Lower leg skin (tissue), 4 donors: Measurements from ENCODE around the gene LLGL1. TPM values are rescaled to one million over a fixed set of nuclear protein-coding genes. Genes with fewer than 3 reads are reported as not detected.
A peak's percentile ranks its signal among the peaks of the same experiment; 100 is the strongest.
"Not testable (repeated sequence)": the region's sequence is repeated elsewhere in the genome, so short reads cannot be mapped to it uniquely, and the experiment has no call there.

ENCODE experiments used
- DNase-seq, 2 donors: peaks; one replicate each; pipeline ENCODE4 v3.0.0-alpha.2; 2019; ENCODE audit warnings: low spot score in 2 of 2
- H3K4me3 ChIP-seq: fragments of 200-600 bp; sonication (generic); 2 replicates; pipeline ENCODE4 v1.5.1; 2017; ENCODE audit warnings: mild to moderate bottlenecking, low read depth; ENCODE audit not compliant: poor library complexity, severe bottlenecking
- POLR2A ChIP-seq, 2 donors: fragments of 450-650 bp; IDR thresholded peaks; one replicate each; pipeline ENCODE4 v1.6.1; 2016 to 2017; ENCODE audit warnings: antibody characterized with exemption in 2 of 2, mild to moderate bottlenecking in 1 of 2, moderate library complexity in 1 of 2
- WGBS, 2 donors: methylation state at CpG; one replicate each; pipeline ENCODE4 v1.1.5; 2018; 5-methylcytosine and 5-hydroxymethylcytosine counted together
- intact Hi-C: fragments of 100-400 bp; cut with DNase I; formaldehyde crosslinking; loops from one replicate; pipeline ENCODE4 v1.15.0; 2023; ENCODE audit warnings: low total_unique reads
- total RNA-seq, 4 donors: library from RNA; depleted of rRNA; stranded (reverse); fragments of >200 nt; gene quantifications; one replicate each; pipeline ENCODE4 v1.1.0, GENCODE V29; 2016
- TF ChIP-seq, protein P1 (sequence below), 3 donors: fragments of 450-650 bp; IDR thresholded peaks; one replicate each; pipeline ENCODE4 v1.5.1; 2016; ENCODE audit warnings: antibody characterized with exemption in 3 of 3, mild to moderate bottlenecking in 3 of 3, moderate library complexity in 2 of 3

The LLGL1 gene
- total RNA-seq, 4 donors from 2014 or later: 24.5 to 32.7 (median 29.3) TPM

DNA sequence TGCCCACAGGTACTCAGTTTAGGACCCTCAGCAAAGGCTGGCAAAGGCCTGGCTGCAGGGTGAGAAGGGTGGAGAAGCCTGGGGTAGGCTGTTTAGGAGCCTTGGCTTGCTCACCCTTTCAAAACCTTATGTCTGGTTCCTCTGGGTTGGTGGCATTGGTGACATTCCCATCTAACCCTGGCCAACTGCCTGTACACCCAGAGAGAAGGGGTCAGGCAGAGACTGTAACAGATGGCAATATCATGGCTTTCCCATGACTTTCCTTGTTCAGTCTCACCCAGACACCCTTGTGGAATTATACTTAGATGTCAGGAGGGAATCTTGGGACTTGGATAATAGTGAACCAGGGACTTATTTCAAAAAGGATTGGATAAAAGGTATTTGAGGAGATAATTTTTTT is 18.5 kb upstream of the LLGL1 start:
- TF ChIP-seq, protein P1, sequence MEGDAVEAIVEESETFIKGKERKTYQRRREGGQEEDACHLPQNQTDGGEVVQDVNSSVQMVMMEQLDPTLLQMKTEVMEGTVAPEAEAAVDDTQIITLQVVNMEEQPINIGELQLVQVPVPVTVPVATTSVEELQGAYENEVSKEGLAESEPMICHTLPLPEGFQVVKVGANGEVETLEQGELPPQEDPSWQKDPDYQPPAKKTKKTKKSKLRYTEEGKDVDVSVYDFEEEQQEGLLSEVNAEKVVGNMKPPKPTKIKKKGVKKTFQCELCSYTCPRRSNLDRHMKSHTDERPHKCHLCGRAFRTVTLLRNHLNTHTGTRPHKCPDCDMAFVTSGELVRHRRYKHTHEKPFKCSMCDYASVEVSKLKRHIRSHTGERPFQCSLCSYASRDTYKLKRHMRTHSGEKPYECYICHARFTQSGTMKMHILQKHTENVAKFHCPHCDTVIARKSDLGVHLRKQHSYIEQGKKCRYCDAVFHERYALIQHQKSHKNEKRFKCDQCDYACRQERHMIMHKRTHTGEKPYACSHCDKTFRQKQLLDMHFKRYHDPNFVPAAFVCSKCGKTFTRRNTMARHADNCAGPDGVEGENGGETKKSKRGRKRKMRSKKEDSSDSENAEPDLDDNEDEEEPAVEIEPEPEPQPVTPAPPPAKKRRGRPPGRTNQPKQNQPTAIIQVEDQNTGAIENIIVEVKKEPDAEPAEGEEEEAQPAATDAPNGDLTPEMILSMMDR (IDR thresholded peaks at IDR 0.05): no peak
- no peak for TF ChIP-seq POLR2A (IDR thresholded peaks at IDR 0.05)
- intact Hi-C loops: no loop called here
- H3K4me3 ChIP-seq: no peak overlapping the region
- DNase-seq: no peak

DNA sequence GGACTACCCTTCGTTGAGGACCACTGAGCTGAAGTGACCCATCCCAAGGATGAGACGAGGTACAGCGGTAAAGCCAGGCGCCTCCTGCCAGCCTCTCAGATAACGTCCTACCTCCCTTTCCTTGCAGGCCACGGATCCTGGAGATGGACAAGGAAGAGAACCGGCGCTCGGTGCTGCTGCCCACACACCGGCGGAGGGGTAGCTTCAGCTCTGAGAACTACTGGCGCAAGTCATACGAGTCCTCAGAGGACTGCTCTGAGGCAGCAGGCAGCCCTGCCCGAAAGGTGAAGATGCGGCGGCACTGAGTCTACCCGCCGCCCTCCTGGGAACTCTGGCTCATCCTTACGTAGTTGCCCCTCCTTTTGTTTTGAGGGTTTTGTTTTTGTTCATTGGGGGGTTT is 17.3 kb upstream of the LLGL1 start:
- TF ChIP-seq, protein P1 (IDR thresholded peaks at IDR 0.05): no peak
- no peak for TF ChIP-seq POLR2A (IDR thresholded peaks at IDR 0.05)
- no peak overlapping the region for H3K4me3 ChIP-seq
- intact Hi-C loops: no loop called here
- WGBS, 2 donors: 86 to 92% methylated on average over 19 of the region's 19 CpGs
- no peak for DNase-seq

DNA sequence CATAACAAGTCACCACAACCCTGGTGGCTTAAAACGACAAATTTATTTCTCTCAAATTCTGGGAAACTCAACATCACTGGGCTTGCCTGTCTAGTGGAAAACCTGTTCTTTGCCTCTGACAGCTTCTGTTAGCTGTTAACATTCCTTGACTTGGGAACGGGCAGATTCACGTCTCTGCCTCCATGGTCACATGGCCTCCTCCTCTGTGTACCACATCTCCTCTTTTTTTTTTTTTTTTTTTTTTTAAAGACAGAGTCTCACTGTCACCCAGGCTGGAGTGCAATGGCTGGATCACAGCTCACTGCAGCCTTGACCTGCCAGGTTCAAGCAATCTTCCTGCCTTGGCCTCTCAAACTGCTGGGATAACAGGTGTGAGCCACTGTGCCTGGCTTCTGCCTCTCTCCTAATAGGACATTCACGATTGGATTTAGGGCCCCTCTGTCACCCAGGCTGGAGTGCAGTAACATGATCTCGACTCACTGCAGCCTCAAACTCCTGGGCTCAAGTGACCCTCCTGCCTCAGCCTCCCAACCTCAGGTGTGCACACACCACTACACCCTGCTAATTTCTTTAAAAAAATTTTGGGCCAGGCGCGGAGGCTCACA is 11.7 kb upstream of the LLGL1 start:
- intact Hi-C loops: no loop called here
- H3K4me3 ChIP-seq: no peak overlapping the region
- 49 to 65% methylated on average over 7 of the region's 7 CpGs for WGBS, 2 donors
- DNase-seq: no peak
- TF ChIP-seq POLR2A (IDR thresholded peaks at IDR 0.05): no peak
- TF ChIP-seq, protein P1 (IDR thresholded peaks at IDR 0.05): no peak

DNA sequence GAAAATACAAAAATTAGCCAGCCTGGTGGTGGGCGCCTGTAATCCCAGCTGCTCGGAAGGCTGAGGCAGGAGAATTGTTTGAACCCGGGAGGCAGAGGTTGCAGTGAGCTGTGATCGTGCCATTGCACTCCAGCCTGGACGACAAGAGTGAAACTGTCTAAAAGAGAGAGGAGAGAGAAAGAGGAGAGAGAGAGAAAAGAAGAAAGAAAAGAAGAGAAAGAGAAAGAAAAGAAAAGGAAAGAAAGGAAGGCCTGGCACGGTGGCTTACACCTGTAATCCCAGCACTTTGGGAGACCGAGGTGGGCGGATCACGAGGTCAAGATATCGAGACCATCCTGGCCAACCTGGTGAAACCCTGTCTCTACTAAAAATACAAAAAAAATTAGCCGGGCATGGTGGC is 8.5 kb upstream of the LLGL1 start:
- WGBS, 2 donors: 82 to 86% methylated on average over 11 of the region's 11 CpGs
- DNase-seq, intact Hi-C loops: not testable (repeated sequence)

DNA sequence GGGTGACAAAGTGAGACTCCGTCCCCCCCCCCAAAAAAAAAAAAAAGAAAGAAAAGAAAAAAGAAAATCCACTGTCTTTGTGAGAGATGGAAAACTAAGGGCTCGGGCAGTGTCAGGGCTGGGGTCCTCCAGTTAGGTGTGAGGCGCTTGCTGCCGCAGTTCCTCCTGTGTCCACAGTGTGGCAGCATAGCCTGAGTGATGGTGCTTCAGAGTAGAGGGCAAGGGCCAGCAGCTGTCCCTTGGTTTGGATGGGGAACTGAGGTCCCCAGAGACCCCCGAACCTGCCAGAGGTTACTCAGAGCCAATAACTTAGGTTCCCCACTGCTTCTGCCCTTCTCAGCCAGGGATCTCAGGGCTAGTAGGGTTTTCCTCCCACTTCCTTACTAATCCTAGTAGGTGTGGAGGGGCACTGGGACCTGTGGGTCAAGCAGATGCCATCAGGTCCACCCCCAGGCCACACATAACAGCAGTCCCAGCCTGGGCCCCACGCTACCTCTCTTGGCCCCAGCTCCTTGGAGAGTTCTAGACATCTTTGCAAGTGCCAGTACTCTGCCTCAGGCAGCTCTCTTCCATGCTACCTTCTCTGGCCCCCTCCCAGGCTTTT is 7.9 kb upstream of the LLGL1 start:
- TF ChIP-seq, protein P1 (IDR thresholded peaks at IDR 0.05): peak in 1 of 3 donors; percentile 75
- TF ChIP-seq POLR2A (IDR thresholded peaks at IDR 0.05): no peak
- no peak overlapping the region for H3K4me3 ChIP-seq
- intact Hi-C loops: no loop called here
- WGBS, 2 donors: 14% methylated on average over 6 of the region's 6 CpGs
- peak; percentile 71 to 94 for DNase-seq

More for the DNA sequence above, 8.5 kb upstream of the LLGL1 start:
- not testable (repeated sequence) for H3K4me3 ChIP-seq

DNA sequence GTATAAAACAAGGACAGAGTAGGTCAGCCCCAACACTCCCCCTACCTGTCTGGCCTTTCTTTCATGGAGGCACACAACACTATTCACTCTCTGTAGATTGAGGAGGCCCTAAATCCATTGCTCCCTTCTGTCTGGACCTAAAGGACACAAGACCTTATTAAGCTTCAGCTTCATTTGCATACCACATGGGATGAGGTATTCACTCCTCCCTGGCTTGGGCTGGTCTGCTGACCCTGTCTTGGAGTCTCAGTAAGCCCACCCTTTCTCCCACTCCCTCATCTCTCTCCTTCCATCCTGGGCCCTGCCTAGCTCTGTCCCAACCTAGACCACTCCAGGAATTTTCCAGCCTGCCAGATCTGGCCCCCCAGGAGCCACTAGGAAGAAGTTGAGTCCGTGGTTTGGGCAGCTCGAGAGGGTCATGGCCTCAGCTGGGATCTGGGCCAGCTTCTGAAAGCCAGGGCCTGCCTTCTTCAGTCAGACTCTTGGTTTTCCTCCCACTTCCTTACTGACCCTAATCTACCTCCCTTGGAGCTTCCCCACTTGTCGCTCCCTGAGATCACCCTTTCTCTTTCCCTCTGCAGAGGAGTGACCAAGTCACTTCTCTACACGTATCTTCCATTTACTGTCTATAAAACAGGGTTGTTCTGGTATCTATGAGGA is 6.5 kb upstream of the LLGL1 start:
- 40 to 48% methylated on average over 4 of the region's 4 CpGs for WGBS, 2 donors
- TF ChIP-seq, protein P1 (IDR thresholded peaks at IDR 0.05): no peak
- TF ChIP-seq POLR2A (IDR thresholded peaks at IDR 0.05): no peak
- intact Hi-C loops: no loop called here
- DNase-seq: no peak
- no peak overlapping the region for H3K4me3 ChIP-seq
